Skeletal muscle cell (primary cell): ENCODE data around the gene ZSCAN22.

Source experiments
- DNase-seq: peaks from one replicate; pipeline ENCODE4 v3.0.0-alpha.2; 2010; ENCODE audit warnings: low read depth
- H3K4me3 ChIP-seq: 2 replicates; pipeline ENCODE4 v1.5.1; 2011; ENCODE audit warnings: low read depth, mild to moderate bottlenecking, control low read depth, low read length, moderate library complexity

Gene ZSCAN22

DNA sequence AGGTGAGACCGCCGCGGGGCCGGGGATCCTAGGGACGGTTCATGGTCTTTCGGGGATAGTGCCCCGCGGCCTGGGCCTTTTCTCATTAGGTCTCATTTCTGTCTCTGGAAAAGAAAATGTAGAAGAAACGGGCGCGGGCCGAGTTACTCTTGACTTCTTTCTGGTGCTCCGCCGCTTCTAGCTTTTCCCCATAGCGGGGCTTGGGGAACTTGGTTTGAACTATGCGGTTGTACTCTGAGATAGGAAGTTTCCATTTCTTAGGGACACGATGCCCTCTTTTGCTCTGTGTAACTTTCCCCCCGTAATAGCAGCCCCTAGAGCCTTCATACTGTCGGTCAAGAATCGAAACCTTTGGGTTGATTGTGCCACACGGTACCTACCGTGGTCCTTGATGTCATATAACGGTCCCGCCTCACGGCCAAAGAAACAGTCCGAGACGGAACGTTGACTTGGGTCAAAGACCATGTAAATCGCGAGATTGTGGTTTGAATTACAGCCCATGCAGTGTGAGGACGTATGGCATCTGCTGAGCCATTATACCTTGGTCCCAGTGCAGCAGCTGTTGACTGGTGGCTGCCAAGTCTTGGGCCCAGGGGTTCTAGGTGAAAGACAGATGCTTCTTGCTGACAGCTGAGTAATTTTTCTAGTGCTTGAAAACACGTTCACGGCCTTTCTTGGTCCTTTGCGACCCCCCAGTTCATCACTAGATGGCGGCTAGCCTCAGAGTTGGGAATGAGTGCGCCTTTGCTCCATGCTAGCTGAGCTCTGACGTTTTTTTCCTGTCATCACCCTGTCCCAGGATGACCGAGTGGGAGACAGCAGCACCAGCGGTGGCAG is 60.8 kb downstream of the ZSCAN22 start:
- DNase-seq, result no peak

DNA sequence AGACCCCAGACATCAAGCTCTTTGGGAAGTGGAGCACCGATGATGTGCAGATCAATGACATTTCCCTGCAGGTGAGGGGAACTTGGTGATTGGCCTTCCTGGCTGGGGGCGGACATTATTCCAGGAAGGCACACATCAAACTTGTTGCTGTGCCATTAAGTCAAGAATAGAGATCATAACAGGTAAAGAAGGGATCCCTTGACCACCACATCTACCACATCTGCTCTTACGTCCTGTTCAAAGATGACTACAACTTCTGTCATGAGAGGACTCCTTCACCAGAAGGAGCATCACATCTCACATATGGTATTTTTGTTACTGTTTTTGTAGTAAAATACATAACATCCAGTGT is 61.4 kb downstream of the ZSCAN22 start:
- DNase-seq, result no peak
- peak overlapping the region; percentile 58 for H3K4me3 ChIP-seq

More for the DNA sequence above, 60.8 kb downstream of the ZSCAN22 start:
- peak overlapping the region; percentile 58 for H3K4me3 ChIP-seq
